Lower leg skin (tissue), 3 donors: ENCODE results near the gene TEK.
"Not testable (repeated sequence)": the region's sequence is repeated elsewhere in the genome, so short reads cannot be mapped to it uniquely, and the experiment has no call there.

Experiments
- POLR2A ChIP-seq, 2 donors: fragments of 450-650 bp; IDR thresholded peaks; one replicate each; pipeline ENCODE4 v1.6.1; 2016 to 2017; ENCODE audit warnings: antibody characterized with exemption in 2 of 2, mild to moderate bottlenecking in 1 of 2, moderate library complexity in 1 of 2
- TF ChIP-seq, protein P1 (sequence below), 3 donors: fragments of 450-650 bp; IDR thresholded peaks; one replicate each; pipeline ENCODE4 v1.5.1; 2016; ENCODE audit warnings: antibody characterized with exemption in 3 of 3, mild to moderate bottlenecking in 3 of 3, moderate library complexity in 2 of 3

- TF ChIP-seq POLR2A (IDR thresholded peaks at IDR 0.05): not testable (repeated sequence)
- TF ChIP-seq, protein P1, sequence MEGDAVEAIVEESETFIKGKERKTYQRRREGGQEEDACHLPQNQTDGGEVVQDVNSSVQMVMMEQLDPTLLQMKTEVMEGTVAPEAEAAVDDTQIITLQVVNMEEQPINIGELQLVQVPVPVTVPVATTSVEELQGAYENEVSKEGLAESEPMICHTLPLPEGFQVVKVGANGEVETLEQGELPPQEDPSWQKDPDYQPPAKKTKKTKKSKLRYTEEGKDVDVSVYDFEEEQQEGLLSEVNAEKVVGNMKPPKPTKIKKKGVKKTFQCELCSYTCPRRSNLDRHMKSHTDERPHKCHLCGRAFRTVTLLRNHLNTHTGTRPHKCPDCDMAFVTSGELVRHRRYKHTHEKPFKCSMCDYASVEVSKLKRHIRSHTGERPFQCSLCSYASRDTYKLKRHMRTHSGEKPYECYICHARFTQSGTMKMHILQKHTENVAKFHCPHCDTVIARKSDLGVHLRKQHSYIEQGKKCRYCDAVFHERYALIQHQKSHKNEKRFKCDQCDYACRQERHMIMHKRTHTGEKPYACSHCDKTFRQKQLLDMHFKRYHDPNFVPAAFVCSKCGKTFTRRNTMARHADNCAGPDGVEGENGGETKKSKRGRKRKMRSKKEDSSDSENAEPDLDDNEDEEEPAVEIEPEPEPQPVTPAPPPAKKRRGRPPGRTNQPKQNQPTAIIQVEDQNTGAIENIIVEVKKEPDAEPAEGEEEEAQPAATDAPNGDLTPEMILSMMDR (IDR thresholded peaks at IDR 0.05): not testable (repeated sequence)
Observed at GRCh38 chr9:27239648-27240047, 130.6 kb downstream of the TEK start.
